Activated T-helper 2 cell treated with anti-CD3 and anti-CD28 coated beads, Interferon-gamma antibody, Interleukin-2, Interleukin-4, amounts not matched to agents 10 μg/mL and 5 μg/mL and 100 μg/mL, durations not matched to agents 14 hours and 24 hours and 36 hours (primary cell): ENCODE results near the gene PLCH1. TPM values are rescaled to one million over a fixed set of nuclear protein-coding genes. Genes with fewer than 3 reads are reported as not detected.
"Not testable (repeated sequence)": the region's sequence is repeated elsewhere in the genome, so short reads cannot be mapped to it uniquely, and the experiment has no call there.

Source experiments
- DNase-seq: peaks from one replicate; pipeline ENCODE4 v3.0.0; 2021; ENCODE audit warnings: low spot score
- H3K27ac Mint-ChIP-seq: one replicate; pipeline ENCODE4 v1.8.0; 2021; ENCODE audit warnings: mixed read lengths
- H3K27me3 Mint-ChIP-seq: one replicate; pipeline ENCODE4 v1.8.0; 2021; ENCODE audit warnings: low read depth, mixed read lengths
- H3K36me3 Mint-ChIP-seq: one replicate; pipeline ENCODE4 v1.8.0; 2021; ENCODE audit warnings: low read depth, mixed read lengths
- H3K4me1 Mint-ChIP-seq: one replicate; pipeline ENCODE4 v1.8.0; 2021; ENCODE audit warnings: low read depth, mixed read lengths
- H3K4me3 Mint-ChIP-seq: one replicate; pipeline ENCODE4 v1.8.0; 2021; ENCODE audit warnings: low read depth, mild to moderate bottlenecking, moderate library complexity, mixed read lengths
- H3K9me3 Mint-ChIP-seq: one replicate; pipeline ENCODE4 v1.8.0; 2021; ENCODE audit warnings: mixed read lengths
- intact Hi-C: fragments of 100-400 bp; cut with micrococcal nuclease; formaldehyde crosslinking; loops from one replicate; pipeline ENCODE4 v1.15.1; 2023
- total RNA-seq: library from RNA; stranded (reverse); gene quantifications from 2 replicates; pipeline ENCODE4 v1.2.3, GENCODE V29; 2022

The PLCH1 gene
- total RNA-seq, 1 donor from 2014 or later: 0.09 TPM

- H3K36me3 Mint-ChIP-seq, H3K4me3 Mint-ChIP-seq, H3K9me3 Mint-ChIP-seq, H3K27me3 Mint-ChIP-seq, H3K27ac Mint-ChIP-seq, H3K4me1 Mint-ChIP-seq, DNase-seq, intact Hi-C loops: not testable (repeated sequence)
These were observed 124.3 kb downstream of the PLCH1 start for GRCh38 chr3:155620552-155620951.

- intact Hi-C loops: no loop called here
- Mint-ChIP-seq H3K4me3 (no peak overlapping the region), H3K9me3 (no peaks in the 10 kb centered on the region), H3K27ac (no peak overlapping the region), H3K36me3 (no peaks in the 10 kb centered on the region), H3K27me3 (no peaks in the 10 kb centered on the region), H3K4me1 (no peaks in the 10 kb centered on the region)
- no peak for DNase-seq
These were observed 125.6 kb downstream of the PLCH1 start for GRCh38 chr3:155619118-155619915.

- H3K4me3 Mint-ChIP-seq: no peak overlapping the region
- intact Hi-C loops: no loop called here
These were observed 126.3 kb downstream of the PLCH1 start for GRCh38 chr3:155618543-155618942.

GRCh38 chr3:155617346-155617925 lies 127.4 kb downstream of the PLCH1 start:
- no peaks in the 10 kb centered on the region for H3K9me3 Mint-ChIP-seq
- intact Hi-C loops: no loop called here
- no peak for DNase-seq
- H3K27ac Mint-ChIP-seq: no peak overlapping the region
- no peaks in the 10 kb centered on the region for H3K27me3 Mint-ChIP-seq
- H3K4me1 Mint-ChIP-seq: no peaks in the 10 kb centered on the region
- no peak overlapping the region for H3K4me3 Mint-ChIP-seq
- no peaks in the 10 kb centered on the region for H3K36me3 Mint-ChIP-seq

More at GRCh38 chr3:155618543-155618942, 126.3 kb downstream of the PLCH1 start:
- Mint-ChIP-seq H3K27ac (no peak overlapping the region), H3K36me3 (no peaks in the 10 kb centered on the region), H3K27me3 (no peaks in the 10 kb centered on the region), H3K4me1 (no peaks in the 10 kb centered on the region), H3K9me3 (no peaks in the 10 kb centered on the region)
- no peak for DNase-seq

- DNase-seq: not testable (repeated sequence)
These were observed 129.7 kb downstream of the PLCH1 start for GRCh38 chr3:155615141-155615540.

GRCh38 chr3:155614410-155614809 lies 130.5 kb downstream of the PLCH1 start:
- H3K4me1 Mint-ChIP-seq, H3K4me3 Mint-ChIP-seq, H3K9me3 Mint-ChIP-seq, H3K27ac Mint-ChIP-seq, DNase-seq, H3K36me3 Mint-ChIP-seq, intact Hi-C loops, H3K27me3 Mint-ChIP-seq: not testable (repeated sequence)

More at GRCh38 chr3:155615141-155615540, 129.7 kb downstream of the PLCH1 start:
- H3K27ac Mint-ChIP-seq, intact Hi-C loops, H3K4me1 Mint-ChIP-seq, H3K9me3 Mint-ChIP-seq, H3K4me3 Mint-ChIP-seq, H3K27me3 Mint-ChIP-seq, H3K36me3 Mint-ChIP-seq: not testable (repeated sequence)

- Mint-ChIP-seq H3K9me3 (peaks cover 11% of the 10 kb centered on the region), H3K36me3 (no peaks in the 10 kb centered on the region), H3K4me3 (no peak overlapping the region), H3K27ac (no peak overlapping the region), H3K4me1 (no peaks in the 10 kb centered on the region), H3K27me3 (no peaks in the 10 kb centered on the region)
- intact Hi-C loops: no loop called here
- DNase-seq: no peak
These were observed 133.4 kb downstream of the PLCH1 start for GRCh38 chr3:155611456-155611855.

- no peak for DNase-seq
- H3K27me3 Mint-ChIP-seq: peaks cover 2% of the 10 kb centered on the region
- H3K9me3 Mint-ChIP-seq: peaks cover 11% of the 10 kb centered on the region
- no peaks in the 10 kb centered on the region for H3K4me1 Mint-ChIP-seq
- H3K27ac Mint-ChIP-seq: no peak overlapping the region
- intact Hi-C loops: no loop called here
- no peak overlapping the region for H3K4me3 Mint-ChIP-seq
- H3K36me3 Mint-ChIP-seq: no peaks in the 10 kb centered on the region
These were observed 135.3 kb downstream of the PLCH1 start for GRCh38 chr3:155609586-155609985.

- Mint-ChIP-seq H3K27ac (no peak overlapping the region), H3K4me3 (no peak overlapping the region), H3K36me3 (no peaks in the 10 kb centered on the region), H3K9me3 (peaks cover 11% of the 10 kb centered on the region), H3K27me3 (peaks cover 2% of the 10 kb centered on the region), H3K4me1 (no peaks in the 10 kb centered on the region)
- DNase-seq: no peak
- intact Hi-C loops: no loop called here
These were observed 136.5 kb downstream of the PLCH1 start for GRCh38 chr3:155608228-155608920.

GRCh38 chr3:155607761-155608160 lies 137.1 kb downstream of the PLCH1 start:
- intact Hi-C loops: no loop called here
- Mint-ChIP-seq H3K9me3 (peaks cover 11% of the 10 kb centered on the region), H3K27ac (no peak overlapping the region), H3K4me1 (no peaks in the 10 kb centered on the region), H3K36me3 (no peaks in the 10 kb centered on the region), H3K4me3 (no peak overlapping the region), H3K27me3 (peaks cover 2% of the 10 kb centered on the region)
- no peak for DNase-seq

GRCh38 chr3:155605571-155605970 lies 139.3 kb downstream of the PLCH1 start:
- Mint-ChIP-seq H3K27ac (no peak overlapping the region), H3K4me1 (peaks cover 2% of the 10 kb centered on the region), H3K36me3 (no peaks in the 10 kb centered on the region), H3K27me3 (peaks cover 2% of the 10 kb centered on the region), H3K9me3 (peaks cover 11% of the 10 kb centered on the region), H3K4me3 (no peak overlapping the region)
- DNase-seq: no peak
- intact Hi-C loops: no loop called here

- Mint-ChIP-seq H3K27me3 (peaks cover 2% of the 10 kb centered on the region), H3K4me1 (peaks cover 2% of the 10 kb centered on the region), H3K9me3 (peaks cover 11% of the 10 kb centered on the region), H3K36me3 (no peaks in the 10 kb centered on the region), H3K27ac (no peak overlapping the region), H3K4me3 (no peak overlapping the region)
- intact Hi-C loops: no loop called here
- DNase-seq: no peak
These were observed 139.9 kb downstream of the PLCH1 start for GRCh38 chr3:155604967-155605366.

GRCh38 chr3:155604126-155604525 lies 140.7 kb downstream of the PLCH1 start:
- Mint-ChIP-seq H3K9me3 (peaks cover 4% of the 10 kb centered on the region), H3K27ac (no peak overlapping the region), H3K4me3 (no peak overlapping the region), H3K36me3 (no peaks in the 10 kb centered on the region), H3K4me1 (peaks cover 2% of the 10 kb centered on the region), H3K27me3 (peaks cover 4% of the 10 kb centered on the region)
- no peak for DNase-seq
- intact Hi-C loops: no loop called here
